Activated CD4-positive, alpha-beta T cell treated with anti-CD3 and anti-CD28 coated beads, Interleukin-2, Interleukin-6, amounts not matched to agents 100 ng/mL and 50 ng/mL, durations not matched to agents 16 hours and 8 hours (primary cell): ENCODE results near the gene RPAP2.
"Not testable (repeated sequence)": the region's sequence is repeated elsewhere in the genome, so short reads cannot be mapped to it uniquely, and the experiment has no call there.

Experiments used
- DNase-seq: peaks from one replicate; pipeline ENCODE4 v3.0.0-alpha.2; 2020

RPAP2 gene

DNA sequence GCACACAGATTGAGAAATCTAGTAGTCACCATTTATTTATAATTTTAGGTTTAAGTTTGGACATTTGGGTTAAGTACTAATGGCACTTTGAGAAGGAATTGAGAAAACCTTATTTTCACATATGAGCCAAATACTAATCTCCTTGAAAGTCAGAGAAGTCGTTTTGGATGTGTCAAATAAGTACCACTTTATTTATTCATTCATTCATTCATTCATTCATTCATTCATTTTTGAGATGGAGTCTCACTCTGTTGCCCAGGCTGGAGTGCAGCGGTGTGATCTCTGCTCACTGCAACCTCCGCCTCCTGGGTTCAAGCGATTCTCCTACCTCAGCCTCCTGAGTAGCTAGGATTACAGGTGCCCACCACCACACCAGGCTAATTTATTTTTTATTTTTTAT lies 79.1 kb downstream of the RPAP2 start:
- not testable (repeated sequence) for DNase-seq

DNA sequence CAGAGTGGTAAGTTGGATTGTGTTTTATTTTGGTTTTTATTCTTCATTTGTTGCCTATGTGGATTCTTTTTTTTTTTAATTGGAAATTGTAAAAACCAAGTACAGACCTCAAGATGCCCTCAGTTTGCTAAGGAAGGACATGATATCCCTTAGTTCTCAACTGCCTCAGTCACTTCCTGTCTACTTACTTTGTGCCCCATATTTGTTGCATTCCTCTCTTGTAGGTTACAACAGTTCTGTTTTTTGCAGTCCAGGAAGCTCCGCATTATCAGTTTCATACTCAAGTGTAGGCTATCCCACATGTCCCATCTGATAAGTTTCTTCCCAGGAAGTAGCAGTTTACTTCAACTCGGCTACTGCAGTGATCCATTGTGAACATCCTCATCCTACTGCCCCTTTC lies 82.0 kb downstream of the RPAP2 start:
- no peak for DNase-seq

DNA sequence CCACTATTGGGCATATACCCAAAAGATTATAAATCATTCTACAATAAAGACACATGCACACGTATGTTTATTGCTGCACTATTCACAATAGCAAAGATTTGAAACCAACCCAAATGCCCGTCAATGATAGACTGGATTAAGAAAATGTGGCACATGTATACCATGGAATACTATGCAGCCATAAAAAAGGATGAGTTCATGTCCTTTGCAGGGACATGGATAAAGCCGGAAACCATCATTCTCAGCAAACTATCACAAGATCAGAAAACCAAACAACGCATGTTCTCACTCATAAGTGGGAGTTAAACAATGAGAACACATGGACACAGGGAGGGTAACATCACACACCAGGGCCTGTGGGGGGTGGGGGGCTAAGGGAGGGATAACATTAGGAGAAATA lies 95.1 kb downstream of the RPAP2 start:
- DNase-seq, result not testable (repeated sequence)

DNA sequence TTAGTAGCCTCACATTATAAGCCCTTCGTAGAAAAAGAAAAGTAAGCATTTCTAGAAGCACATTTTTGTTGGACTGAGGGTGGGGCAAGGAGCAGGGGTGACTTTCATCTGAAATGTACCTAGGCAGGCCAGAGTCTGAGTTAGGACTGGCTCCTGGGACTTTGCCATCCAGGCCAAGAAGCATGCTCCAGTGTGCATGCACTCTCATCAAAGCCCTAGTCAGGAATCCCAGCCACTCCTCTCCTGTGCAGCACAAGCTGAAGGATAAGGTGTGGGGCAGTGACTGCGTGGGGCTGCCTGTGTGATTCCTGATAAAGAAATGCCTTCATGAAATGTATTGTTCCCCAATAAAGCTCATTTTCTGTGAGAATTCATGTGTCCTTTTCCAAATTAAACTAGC lies 99.7 kb downstream of the RPAP2 start:
- no peak for DNase-seq

DNA sequence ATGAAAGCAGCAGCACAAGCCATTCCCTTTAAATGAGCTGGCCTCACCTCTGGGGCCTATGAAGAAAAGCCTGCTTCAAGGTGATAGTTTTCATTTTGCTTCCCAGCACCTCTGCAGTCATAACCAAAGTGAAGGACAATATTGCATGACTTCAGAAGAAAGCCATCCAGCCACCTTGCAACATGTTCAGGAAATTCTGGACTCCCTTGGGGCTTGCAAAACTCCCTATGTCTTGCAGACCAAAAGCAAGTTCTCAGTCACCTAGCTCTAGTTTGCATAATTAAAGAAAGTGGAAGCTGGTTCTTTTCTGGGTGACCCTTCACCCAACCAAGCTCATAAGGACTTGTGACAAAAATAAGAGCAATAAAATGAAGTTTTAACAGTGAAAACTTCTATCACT lies 100.2 kb downstream of the RPAP2 start:
- no peak for DNase-seq

DNA sequence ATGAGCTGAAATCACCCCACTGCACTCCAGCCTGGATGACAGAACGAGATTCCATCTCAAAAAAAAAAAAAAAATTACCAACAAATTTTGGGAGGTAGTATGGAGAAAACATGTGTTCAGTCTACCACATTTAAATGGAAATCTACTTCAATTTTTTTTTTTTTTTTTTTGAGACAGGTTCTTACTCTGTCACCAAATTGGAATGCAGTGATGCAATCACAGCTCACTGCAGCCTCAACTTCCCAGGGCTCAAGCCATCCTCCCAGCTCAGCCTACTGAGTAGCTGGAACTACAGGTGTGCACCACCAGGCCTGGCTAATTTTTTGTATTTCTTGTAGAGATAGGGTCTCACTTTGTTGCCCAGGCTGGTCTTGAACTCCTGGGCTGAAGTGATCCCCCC lies 105.8 kb downstream of the RPAP2 start:
- DNase-seq, result no peak

DNA sequence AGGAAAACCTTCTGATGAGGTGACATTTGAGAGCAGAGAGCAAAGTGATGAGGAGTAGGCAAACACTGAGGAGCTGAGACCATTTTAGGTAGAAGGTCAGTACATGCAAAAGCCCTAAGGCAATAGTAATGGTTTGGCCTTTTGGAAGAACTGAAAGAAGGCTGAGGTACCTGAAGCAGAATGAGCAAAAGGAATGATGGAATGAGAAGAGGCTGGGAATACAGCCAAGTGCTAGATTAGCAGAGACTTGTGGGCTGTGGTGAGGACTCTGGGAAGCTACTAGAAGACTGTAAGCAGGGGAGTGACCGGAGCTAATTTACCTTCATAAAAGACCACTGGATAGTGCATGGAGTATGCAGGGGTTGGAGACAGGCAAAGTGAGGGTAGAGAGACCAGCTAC lies 110.0 kb downstream of the RPAP2 start:
- DNase-seq, result no peak

DNA sequence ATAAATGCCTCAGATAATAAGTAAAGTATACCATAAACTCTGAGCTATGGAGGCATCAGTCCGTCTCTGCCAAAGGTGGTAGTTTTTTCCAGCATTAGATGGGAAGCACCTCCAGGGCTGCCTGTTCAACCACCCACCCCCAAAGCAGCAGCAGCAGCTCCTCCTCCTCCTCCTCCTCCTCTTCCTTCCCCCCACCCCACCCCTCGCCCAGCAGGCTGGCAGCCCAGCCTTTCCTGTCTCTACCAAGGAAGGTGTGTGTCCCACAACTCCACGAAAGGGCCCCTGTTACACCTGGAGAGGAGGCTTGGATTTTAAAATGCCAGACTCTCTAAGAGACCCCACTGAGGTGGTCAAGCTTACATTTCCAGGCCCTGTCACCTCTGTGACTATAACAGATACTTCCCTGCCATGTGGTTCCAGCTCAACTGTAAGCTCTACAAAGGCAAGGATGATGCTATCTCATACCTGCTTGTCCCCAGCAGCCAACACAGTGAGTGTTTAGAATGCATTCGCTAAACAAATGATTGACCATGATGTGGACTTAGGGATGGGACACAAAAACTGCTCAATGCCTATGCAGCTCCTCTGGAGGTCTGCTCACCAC lies 111.2 kb downstream of the RPAP2 start:
- no peak for DNase-seq

DNA sequence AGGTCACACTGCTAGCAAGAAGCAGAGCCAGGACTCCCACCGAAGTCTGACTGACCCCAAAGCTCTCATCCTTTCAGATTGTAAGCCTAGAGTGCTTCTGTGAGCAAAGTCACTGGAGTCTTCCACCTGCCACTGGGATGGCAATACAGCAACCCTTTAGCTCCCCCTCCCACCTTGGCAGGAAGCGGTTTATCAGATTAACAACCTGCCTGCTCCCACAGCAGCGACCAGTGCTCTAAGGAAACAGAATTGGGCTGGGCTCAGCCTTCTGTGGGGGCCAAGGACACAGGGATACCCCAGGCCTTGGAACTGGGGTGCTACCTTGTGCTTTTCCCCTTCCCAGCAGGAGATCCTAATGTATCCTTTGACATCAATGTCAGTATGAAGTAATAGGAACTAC lies 111.8 kb downstream of the RPAP2 start:
- peak; percentile 32 for DNase-seq

DNA sequence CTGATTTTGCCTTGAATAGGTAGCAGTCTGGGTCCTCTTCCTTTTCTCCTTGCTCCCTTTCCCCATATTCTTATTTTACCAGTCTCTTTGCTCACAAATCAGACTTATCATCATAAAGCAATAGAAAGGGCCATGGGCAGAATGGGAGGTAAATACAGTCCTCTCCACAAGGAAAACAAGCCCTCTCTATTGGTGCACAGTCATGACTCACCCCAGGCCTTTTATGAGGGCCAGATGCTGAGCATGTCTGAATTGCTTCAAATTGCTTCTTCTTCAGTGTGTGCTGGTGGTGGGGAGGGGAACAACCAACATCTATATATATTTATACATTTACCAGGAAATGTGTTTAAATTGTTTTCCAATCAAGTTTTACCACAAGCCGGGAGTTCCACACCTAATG lies 112.7 kb downstream of the RPAP2 start:
- no peak for DNase-seq

DNA sequence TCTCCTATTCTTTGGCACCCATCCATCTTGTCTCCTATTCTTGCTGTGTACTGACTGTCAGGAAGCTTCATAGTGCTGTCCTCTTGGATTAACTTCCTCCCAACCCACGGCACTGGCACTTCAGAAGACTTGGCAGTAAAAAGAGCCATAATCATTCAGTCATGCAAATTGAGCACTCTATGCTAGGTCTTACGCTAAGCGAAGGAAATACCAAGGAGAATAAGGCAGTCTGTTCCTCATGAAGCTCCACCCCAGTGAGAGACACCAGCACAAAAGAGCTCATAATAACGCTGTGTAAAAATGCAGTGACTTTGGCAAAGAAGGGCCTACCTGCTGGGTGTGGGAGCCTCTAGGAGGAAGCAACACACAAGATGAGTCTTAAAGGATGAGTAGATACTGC lies 120.8 kb downstream of the RPAP2 start:
- DNase-seq, result no peak

DNA sequence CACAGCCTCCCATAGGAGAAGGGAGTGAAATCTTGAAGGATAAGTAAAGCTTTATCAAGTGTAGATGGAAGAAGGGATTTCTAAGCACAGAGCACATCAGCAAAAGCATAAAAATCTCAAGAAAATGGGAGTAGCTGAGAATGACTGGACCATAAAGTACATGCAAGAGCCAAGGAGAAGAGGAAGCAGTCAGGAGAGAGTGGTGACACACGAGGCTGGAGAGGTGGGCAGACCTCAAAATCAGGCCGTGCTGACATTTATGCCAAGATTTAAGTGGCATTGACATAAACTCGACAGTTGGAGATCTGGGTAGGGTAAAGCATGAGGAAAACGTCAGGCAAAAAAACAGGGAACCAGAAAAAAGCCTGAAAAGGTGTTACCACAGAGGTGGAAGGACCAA lies 125.5 kb downstream of the RPAP2 start:
- DNase-seq, result no peak

DNA sequence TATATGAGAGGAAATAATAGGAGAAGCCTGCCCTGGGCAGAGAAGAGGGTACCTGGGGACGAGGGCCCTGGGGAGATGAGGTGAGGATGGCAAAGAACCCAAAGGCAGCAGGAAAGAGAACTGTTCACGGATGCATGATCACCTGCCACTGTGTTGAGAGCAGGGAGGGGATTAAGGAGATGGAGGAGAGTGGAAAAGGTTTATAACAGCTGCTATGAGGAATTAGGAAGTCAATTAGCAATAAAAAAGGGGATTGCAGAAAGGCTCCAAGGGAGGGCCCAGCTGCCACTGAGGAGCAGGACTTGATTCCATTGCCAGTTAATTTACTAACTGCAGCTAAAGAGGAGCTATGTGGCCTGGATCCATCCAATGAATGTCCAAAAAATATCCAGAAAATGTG lies 126.8 kb downstream of the RPAP2 start:
- DNase-seq, result no peak

DNA sequence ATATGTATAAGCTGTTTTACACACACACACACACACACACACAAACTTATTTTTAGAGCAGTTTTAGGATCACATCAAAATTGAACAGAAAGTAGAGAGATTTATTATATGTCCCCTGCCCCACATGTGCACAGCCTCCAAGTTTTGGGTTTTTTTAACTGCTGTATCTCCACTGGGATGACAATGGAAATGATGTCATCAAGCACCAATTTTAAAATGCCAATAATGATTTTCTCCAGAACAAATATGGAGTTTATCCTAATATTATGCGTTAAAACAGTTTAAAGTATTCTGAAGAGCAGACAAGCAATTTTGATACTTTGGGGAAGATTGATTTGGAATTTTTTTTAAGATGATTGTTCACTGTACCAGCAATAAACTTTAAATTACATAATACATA lies 131.2 kb downstream of the RPAP2 start:
- DNase-seq, result no peak

DNA sequence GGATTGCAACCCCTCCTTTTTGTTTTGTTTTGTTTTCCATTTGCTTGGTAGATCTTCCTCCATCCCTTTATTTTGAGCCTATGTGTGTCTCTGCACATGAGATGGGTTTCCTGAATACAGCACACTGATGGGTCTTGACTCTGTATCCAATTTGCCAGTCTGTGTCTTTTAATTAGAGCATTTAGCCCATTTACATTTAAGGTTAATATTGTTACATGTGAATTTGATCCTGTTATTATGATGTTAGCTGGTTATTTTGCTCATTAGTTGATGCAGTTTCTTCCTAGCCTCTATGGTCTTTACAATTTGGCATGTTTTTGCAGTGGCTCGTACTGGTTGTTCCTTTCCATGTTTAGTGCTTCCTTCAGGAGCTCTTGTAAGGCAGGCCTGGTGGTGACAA lies 135.7 kb downstream of the RPAP2 start:
- not testable (repeated sequence) for DNase-seq

DNA sequence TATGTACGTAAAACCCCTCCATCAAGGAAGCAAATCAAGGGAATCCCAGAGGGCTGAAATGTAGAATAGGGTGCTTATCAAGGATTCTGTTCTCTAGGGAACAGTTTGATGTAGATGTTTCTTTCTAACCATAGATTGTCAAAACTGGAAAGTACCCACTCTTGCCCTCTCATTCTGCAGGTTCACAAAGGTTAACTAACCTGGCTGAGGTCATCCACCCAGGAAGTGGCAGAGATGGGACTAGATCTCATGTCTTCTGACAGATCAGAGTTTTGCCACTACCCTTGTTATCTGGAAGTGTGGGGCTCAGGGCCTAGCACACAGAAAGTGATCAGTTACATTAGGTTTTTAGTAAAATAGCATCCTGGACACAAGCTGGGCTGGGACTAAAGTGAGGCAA lies 140.4 kb downstream of the RPAP2 start:
- DNase-seq, result no peak

DNA sequence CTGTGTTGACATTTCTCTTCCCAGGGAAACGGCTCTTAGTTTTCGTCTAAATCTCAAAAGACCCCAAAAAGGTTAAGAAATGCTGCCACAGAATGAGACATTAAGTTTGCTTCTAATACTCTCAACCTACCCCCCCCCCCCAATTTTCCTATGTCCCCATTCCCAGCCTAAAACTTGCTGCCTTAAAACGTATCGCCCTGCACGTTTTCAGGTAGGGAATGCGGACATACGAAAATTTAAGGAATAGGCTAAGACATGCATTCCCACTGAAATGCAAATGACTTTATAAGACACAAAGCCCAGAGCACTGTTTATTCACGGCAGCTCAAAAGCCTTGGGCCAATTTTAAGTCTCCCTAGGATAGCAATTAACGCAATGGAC lies 142.4 kb downstream of the RPAP2 start:
- no peak for DNase-seq

DNA sequence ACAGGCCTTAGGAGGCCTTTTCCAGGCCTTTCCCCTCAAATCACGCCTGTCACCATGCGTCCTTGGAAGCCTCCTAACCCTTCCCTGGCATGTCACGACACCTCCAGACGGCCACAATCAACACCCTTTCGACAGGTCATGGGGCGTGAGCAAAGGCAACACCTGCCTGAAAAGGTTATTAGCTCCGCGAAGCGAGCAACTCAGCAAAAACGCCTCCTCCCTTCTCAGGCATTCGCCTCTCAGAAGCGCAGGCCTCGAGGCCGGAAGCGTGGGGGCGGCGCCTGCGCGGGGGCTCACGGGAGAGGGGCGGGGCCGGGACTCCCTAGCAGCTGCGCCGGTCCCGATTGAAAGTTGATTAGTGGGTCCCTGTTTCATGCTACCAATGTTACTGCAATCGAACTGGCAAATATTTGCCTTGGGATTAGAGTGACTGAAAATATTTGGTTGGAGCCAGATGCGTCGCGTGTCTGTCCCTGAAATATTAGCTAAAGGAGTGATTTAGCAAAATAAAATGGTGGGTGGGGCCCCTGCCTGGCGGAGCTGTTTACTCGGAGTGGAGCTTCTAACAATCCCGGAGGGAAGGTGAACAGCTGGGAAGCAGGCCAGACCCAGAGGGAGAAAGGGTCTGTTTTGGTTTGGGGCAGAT lies 143.0 kb downstream of the RPAP2 start:
- DNase-seq, result no peak

DNA sequence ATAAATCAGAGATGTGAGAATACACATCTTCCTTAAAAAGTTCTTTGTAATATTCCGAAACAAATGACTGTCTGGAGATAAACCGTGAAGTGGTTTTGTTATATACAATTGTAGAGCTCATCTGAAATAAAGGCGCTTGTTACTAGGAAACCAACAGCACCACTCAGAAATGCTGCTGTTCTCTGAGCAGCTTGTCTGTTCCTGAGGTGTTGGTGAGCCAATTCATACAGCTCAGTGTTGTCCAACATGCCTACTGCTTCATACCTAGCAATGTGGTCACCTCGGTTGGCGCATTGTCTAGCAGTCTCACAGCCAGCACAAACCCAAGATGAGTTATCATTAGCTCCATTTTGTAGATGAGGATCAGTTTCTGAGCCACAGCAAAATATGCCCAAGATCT lies 143.5 kb downstream of the RPAP2 start:
- DNase-seq, result no peak

DNA sequence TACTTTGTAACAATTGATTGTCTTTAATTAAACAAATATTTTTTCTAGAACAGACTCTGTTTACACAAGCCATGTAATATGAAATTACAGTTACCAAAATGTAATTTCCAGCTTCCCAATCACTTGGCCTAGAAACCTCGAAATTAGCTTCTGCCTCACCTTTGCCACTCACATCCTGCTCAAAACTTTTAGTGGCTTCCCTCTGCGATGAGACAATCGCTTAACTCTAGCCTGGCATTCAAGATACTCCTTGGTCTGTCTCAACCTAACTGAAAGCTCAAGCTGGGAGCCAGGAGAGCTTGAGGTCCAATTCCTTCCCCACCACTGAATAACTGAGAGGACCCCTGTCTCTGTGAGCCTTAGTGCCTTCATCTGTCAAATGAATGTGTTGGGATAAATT lies 145.0 kb downstream of the RPAP2 start:
- no peak for DNase-seq

DNA sequence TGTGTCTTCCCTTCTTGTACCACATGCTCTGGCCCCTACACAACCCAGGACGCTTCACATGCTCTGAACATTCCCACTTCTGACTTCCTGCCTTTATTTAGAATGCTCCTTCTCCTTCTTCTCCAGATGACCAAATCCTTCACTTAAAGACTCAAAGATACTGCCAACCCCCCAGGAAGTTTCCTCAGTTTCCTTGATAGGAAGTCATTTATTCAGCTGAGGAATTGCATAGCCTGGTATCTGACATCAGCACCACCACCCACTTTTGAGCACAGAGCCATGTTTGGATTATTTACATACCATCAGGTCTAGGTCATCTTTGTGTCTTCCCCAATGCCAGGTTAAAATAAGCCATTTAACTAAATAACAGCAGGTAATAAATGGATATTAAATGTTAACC lies 145.5 kb downstream of the RPAP2 start:
- DNase-seq, result no peak

DNA sequence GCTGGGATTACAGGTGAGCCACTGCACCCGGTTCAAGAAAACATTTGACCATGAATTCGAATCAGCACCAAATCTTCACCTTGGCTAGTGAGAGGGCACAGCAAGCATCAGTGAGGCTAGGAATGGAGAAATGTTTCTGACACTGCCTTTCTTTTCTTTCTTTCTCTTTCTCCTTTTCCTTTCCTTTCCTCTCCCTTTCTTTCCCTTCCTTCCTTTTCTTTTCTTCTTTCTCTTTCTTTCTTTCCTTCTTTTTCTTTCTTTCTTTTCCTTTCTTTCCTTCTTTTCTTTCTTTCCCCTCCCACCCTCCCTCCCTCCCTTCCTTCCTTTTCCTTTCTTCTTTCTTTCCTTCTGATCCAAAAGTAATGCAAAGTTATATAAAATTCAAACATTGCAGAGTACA lies 147.0 kb downstream of the RPAP2 start:
- DNase-seq, result no peak

DNA sequence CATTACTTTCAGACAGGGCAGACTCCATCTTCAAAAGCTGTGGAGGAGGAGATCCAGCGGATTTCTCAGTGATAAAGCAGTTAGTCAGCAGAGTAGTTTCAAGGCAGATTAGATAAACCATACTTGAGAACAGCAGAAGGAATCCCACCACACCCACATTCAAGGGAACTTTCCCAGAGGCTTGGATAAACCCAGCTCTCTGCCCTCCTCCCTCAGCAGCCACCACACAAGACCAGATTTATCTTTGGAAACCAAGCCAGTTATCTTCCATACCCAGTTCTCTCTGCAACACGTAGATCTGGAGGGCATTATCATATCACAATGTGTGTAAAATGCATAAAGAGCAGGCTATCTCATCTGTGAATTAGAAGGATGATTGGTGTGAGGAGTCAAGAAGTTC lies 147.7 kb downstream of the RPAP2 start:
- DNase-seq, result no peak

DNA sequence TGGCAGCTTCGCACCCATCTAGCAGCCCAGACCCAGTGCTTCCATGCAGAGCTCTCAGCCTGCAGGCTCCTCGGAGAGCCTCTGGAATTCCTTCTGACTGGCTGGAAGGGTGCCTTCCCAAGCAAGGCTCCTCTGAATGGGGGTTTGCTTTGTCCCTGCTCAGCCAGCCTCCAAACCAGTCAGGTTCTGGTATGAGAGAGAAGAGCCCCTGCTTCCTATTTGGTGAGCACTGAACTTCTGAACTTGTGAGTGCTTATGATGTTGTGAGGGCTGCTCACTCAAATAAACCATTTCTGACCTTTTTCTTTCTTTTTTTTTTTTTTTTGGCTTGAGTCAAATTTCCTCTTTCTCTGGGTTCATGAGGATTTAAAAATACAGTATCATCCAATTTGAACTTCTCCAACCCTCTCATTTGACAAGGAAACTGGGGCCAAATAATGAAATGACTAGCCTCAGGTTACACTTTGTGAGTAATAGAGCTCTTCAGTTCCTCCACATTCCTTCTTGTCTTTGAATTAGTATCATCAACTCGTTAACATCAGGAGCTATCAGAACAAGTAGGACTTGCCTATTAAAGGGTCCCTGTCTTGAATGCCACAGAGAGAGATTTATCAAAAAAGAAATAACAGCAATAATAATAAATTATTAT lies 148.3 kb downstream of the RPAP2 start:
- DNase-seq, result no peak

DNA sequence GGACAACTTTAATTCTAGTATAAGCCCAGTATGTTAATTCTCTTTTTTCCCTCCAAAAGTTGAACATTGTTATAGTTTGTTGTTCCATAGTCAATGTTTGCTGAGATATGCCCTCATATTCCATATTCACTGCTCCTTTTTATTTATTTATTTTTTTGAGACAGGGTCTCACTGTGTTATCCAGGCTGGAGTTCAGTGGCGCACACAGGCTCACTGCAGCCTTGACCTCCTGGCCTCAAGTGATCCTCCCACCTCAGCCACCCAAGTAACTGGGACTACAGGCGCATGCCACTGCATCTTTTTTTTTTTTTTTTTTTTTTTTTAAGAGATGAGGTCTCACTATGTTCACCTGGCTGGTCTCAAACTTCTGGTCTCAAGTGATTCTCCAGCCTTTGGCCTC lies 149.1 kb downstream of the RPAP2 start:
- DNase-seq, result no peak
